ENCODE results near the gene ETFBKMT.
"Not testable (repeated sequence)": the region's sequence is repeated elsewhere in the genome, so short reads cannot be mapped to it uniquely, and the experiment has no call there.

ETFBKMT gene

GRCh38 chr12:31662176-31662849, 2.8 kb downstream of the ETFBKMT start:
- Histone ChIP-seq H3K27me3 (replicated peaks; ENCODE audit: control insufficient read depth, insufficient read depth, low read length) (no peaks in the 10 kb centered on the region), H3K4me3 (replicated peaks; ENCODE audit: low read depth, low read length) (no peak overlapping the region)
- peak; percentile 12 for DNase-seq (ENCODE audit: extremely low read depth, insufficient read length)

GRCh38 chr12:31663576-31663975, 4.1 kb downstream of the ETFBKMT start:
- no peak overlapping the region for H3K4me3 ChIP-seq (replicated peaks; ENCODE audit: low read depth, low read length)
- TF ChIP-seq CTCF (IDR thresholded peaks at IDR 0.05; ENCODE audit: insufficient read depth, low read length, poor library complexity, severe bottlenecking): no peak
- no peaks in the 10 kb centered on the region for H3K27me3 ChIP-seq (replicated peaks; ENCODE audit: control insufficient read depth, insufficient read depth, low read length)
- no peaks in the 10 kb centered on the region for H3K36me3 ChIP-seq (ENCODE audit: control insufficient read depth, insufficient read depth, low read length)
- no peak for DNase-seq (ENCODE audit: extremely low read depth, insufficient read length)

More at GRCh38 chr12:31662176-31662849, 2.8 kb downstream of the ETFBKMT start:
- no peaks in the 10 kb centered on the region for H3K36me3 ChIP-seq (ENCODE audit: control insufficient read depth, insufficient read depth, low read length)
- no peak for TF ChIP-seq CTCF (IDR thresholded peaks at IDR 0.05; ENCODE audit: insufficient read depth, low read length, poor library complexity, severe bottlenecking)

- TF ChIP-seq CTCF (IDR thresholded peaks at IDR 0.05; ENCODE audit: insufficient read depth, low read length, poor library complexity, severe bottlenecking): no peak
- Histone ChIP-seq H3K27me3 (replicated peaks; ENCODE audit: control insufficient read depth, insufficient read depth, low read length) (no peaks in the 10 kb centered on the region), H3K36me3 (ENCODE audit: control insufficient read depth, insufficient read depth, low read length) (no peaks in the 10 kb centered on the region), H3K4me3 (replicated peaks; ENCODE audit: low read depth, low read length) (no peak overlapping the region)
- no peak for DNase-seq (ENCODE audit: extremely low read depth, insufficient read length)
These were observed 4.5 kb downstream of the ETFBKMT start for GRCh38 chr12:31664038-31664437.

GRCh38 chr12:31669020-31669419, 9.5 kb downstream of the ETFBKMT start:
- TF ChIP-seq CTCF (IDR thresholded peaks at IDR 0.05; ENCODE audit: insufficient read depth, low read length, poor library complexity, severe bottlenecking): no peak
- Histone ChIP-seq H3K36me3 (ENCODE audit: control insufficient read depth, insufficient read depth, low read length) (no peaks in the 10 kb centered on the region), H3K27me3 (replicated peaks; ENCODE audit: control insufficient read depth, insufficient read depth, low read length) (no peaks in the 10 kb centered on the region), H3K4me3 (replicated peaks; ENCODE audit: low read depth, low read length) (no peak overlapping the region)
- DNase-seq (ENCODE audit: extremely low read depth, insufficient read length): no peak

- H3K4me3 ChIP-seq (replicated peaks; ENCODE audit: low read depth, low read length); H3K36me3 ChIP-seq (ENCODE audit: control insufficient read depth, insufficient read depth, low read length); DNase-seq (ENCODE audit: extremely low read depth, insufficient read length); H3K27me3 ChIP-seq (replicated peaks; ENCODE audit: control insufficient read depth, insufficient read depth, low read length): not testable (repeated sequence)
These were observed 10.1 kb downstream of the ETFBKMT start for GRCh38 chr12:31669582-31669981.

GRCh38 chr12:31672521-31672920, 13.0 kb downstream of the ETFBKMT start:
- TF ChIP-seq CTCF (IDR thresholded peaks at IDR 0.05; ENCODE audit: insufficient read depth, low read length, poor library complexity, severe bottlenecking): no peak
- Histone ChIP-seq H3K36me3 (ENCODE audit: control insufficient read depth, insufficient read depth, low read length) (no peaks in the 10 kb centered on the region), H3K4me3 (replicated peaks; ENCODE audit: low read depth, low read length) (no peak overlapping the region), H3K27me3 (replicated peaks; ENCODE audit: control insufficient read depth, insufficient read depth, low read length) (no peaks in the 10 kb centered on the region)
- no peak for DNase-seq (ENCODE audit: extremely low read depth, insufficient read length)
